ENCODE data around the gene VSIG1. TPM values are rescaled to one million over a fixed set of nuclear protein-coding genes. Genes with fewer than 3 reads are reported as not detected.

VSIG1 gene
- total and polyA plus RNA-seq, 10 of the 15 experiments (the other 5 are each of a cell fraction or from before 2014, with no cell fraction given) = 0.04 to 0.08 (median 0.06) TPM; not detected in 7

DNA sequence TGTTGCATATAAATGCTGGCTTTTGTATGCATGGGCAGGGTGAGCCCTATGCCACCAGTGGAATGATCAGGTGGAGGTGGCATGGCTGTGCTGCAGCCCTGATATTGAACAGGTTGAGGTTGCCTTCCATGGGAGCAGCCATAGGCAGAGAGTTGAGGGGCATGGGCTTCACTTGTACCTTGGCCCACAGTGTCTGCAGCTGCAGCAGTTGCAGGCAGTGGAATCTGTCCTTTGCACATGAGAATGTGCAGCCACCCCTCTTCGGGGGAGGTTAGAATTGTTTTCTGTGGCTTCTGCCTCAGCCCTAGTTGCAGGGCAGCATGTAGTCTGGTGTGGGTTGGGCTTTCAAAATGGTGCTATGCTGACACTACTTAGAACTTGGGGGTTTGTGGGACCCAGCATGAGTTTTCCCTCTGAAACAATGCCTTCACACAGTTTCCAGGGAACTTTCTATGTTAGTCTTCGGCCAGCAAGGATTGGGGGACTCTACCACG, 25.4 kb upstream of the VSIG1 start (continued):
- no peak for TF ChIP-seq ZNF217 (IDR thresholded peaks at IDR 0.05)
- no peak for TF ChIP-seq RFX5 (IDR thresholded peaks at IDR 0.05; ENCODE audit: low read depth, low read length)
- no peak for TF ChIP-seq POLR2AphosphoS5 (IDR thresholded peaks at IDR 0.05; ENCODE audit: low read length)
- TF ChIP-seq, protein P1, sequence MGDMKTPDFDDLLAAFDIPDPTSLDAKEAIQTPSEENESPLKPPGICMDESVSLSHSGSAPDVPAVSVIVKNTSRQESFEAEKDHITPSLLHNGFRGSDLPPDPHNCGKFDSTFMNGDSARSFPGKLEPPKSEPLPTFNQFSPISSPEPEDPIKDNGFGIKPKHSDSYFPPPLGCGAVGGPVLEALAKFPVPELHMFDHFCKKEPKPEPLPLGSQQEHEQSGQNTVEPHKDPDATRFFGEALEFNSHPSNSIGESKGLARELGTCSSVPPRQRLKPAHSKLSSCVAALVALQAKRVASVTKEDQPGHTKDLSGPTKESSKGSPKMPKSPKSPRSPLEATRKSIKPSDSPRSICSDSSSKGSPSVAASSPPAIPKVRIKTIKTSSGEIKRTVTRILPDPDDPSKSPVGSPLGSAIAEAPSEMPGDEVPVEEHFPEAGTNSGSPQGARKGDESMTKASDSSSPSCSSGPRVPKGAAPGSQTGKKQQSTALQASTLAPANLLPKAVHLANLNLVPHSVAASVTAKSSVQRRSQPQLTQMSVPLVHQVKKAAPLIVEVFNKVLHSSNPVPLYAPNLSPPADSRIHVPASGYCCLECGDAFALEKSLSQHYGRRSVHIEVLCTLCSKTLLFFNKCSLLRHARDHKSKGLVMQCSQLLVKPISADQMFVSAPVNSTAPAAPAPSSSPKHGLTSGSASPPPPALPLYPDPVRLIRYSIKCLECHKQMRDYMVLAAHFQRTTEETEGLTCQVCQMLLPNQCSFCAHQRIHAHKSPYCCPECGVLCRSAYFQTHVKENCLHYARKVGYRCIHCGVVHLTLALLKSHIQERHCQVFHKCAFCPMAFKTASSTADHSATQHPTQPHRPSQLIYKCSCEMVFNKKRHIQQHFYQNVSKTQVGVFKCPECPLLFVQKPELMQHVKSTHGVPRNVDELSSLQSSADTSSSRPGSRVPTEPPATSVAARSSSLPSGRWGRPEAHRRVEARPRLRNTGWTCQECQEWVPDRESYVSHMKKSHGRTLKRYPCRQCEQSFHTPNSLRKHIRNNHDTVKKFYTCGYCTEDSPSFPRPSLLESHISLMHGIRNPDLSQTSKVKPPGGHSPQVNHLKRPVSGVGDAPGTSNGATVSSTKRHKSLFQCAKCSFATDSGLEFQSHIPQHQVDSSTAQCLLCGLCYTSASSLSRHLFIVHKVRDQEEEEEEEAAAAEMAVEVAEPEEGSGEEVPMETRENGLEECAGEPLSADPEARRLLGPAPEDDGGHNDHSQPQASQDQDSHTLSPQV (IDR thresholded peaks at IDR 0.05) = no peak

DNA sequence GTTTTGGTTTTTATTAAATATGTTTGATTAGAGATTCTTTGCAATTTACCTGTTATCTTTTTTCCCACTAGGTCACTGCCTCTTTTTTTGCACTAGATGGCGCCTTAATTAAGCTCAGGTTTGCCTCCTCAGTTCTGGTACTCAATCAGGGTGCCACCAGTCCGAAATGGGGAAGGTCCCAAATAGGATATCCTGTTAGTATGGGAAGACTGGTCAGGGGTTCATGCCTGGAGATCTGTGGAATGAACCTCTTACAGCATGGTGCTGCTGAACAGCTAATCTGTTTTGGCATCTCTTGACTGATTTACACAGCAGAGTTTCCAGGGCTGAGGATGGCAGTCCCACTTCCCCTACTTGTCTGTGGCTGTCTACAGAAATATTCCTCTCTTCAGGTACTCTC, 24.2 kb upstream of the VSIG1 start:
- no peak overlapping the region for H3K9ac ChIP-seq (ENCODE audit: control insufficient read depth, insufficient read depth, low read length)
- in situ Hi-C loops (cut with MboI) (no loop called here), intact Hi-C loops (cut with micrococcal nuclease; ENCODE audit: unreplicated experiment) (loop anchor here (1.0 kb wide), 2 partner anchors 52 to 119 kb away; no protein-coding TSS in a partner anchor)
- no peaks in the 10 kb centered on the region for H3K9me3 ChIP-seq (replicated peaks; ENCODE audit: control insufficient read depth, insufficient read depth, low read length)
- 0% methylated on average over 2 of the region's 2 CpGs for WGBS (ENCODE audit: insufficient coverage, insufficient replicate concordance, low lambda C conversion rate, missing lambda C conversion rate)
- CTCF ChIA-PET = interaction anchor here (0.6 to 3.0 kb wide), 17 partner anchors 10 to 195 kb away, joined by 3 to 36 read pairs (median 4); no protein-coding TSS in a partner anchor
- no peaks in the 10 kb centered on the region for H3K36me3 ChIP-seq (ENCODE audit: control insufficient read depth in 2 of 2, insufficient read depth in 2 of 2, low read length in 1 of 2)
- FAIRE-seq (peak; percentile 44), DNase-seq (ENCODE audit: low read depth, low spot score) (no peak), ATAC-seq (peak; percentile 74)
- H3K79me2 ChIP-seq (ENCODE audit: control insufficient read depth, insufficient read depth, low read length) = no peaks in the 10 kb centered on the region
- no peaks in the 10 kb centered on the region for H3K27me3 ChIP-seq (replicated peaks in 1 of 2; ENCODE audit: control insufficient read depth in 2 of 2, insufficient read depth in 2 of 2, low read length in 1 of 2)
- POLR2A ChIA-PET = no interaction called here
- H2AFZ ChIP-seq (ENCODE audit: control insufficient read depth, low read depth, low read length) = no peak overlapping the region; the same call in 1 of the 2 replicates
- H4K20me1 ChIP-seq (ENCODE audit: control insufficient read depth, insufficient read depth) = no peaks in the 10 kb centered on the region
- TF ChIP-seq, protein P2, sequence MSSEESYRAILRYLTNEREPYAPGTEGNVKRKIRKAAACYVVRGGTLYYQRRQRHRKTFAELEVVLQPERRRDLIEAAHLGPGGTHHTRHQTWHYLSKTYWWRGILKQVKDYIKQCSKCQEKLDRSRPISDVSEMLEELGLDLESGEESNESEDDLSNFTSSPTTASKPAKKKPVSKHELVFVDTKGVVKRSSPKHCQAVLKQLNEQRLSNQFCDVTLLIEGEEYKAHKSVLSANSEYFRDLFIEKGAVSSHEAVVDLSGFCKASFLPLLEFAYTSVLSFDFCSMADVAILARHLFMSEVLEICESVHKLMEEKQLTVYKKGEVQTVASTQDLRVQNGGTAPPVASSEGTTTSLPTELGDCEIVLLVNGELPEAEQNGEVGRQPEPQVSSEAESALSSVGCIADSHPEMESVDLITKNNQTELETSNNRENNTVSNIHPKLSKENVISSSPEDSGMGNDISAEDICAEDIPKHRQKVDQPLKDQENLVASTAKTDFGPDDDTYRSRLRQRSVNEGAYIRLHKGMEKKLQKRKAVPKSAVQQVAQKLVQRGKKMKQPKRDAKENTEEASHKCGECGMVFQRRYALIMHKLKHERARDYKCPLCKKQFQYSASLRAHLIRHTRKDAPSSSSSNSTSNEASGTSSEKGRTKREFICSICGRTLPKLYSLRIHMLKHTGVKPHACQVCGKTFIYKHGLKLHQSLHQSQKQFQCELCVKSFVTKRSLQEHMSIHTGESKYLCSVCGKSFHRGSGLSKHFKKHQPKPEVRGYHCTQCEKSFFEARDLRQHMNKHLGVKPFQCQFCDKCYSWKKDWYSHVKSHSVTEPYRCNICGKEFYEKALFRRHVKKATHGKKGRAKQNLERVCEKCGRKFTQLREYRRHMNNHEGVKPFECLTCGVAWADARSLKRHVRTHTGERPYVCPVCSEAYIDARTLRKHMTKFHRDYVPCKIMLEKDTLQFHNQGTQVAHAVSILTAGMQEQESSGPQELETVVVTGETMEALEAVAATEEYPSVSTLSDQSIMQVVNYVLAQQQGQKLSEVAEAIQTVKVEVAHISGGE (CRISPR knock-in tag; IDR thresholded peaks at IDR 0.05) = no peak
- TF ChIP-seq, protein P3, sequence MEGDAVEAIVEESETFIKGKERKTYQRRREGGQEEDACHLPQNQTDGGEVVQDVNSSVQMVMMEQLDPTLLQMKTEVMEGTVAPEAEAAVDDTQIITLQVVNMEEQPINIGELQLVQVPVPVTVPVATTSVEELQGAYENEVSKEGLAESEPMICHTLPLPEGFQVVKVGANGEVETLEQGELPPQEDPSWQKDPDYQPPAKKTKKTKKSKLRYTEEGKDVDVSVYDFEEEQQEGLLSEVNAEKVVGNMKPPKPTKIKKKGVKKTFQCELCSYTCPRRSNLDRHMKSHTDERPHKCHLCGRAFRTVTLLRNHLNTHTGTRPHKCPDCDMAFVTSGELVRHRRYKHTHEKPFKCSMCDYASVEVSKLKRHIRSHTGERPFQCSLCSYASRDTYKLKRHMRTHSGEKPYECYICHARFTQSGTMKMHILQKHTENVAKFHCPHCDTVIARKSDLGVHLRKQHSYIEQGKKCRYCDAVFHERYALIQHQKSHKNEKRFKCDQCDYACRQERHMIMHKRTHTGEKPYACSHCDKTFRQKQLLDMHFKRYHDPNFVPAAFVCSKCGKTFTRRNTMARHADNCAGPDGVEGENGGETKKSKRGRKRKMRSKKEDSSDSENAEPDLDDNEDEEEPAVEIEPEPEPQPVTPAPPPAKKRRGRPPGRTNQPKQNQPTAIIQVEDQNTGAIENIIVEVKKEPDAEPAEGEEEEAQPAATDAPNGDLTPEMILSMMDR (IDR thresholded peaks at IDR 0.05 in 2 of 3, conservative IDR thresholded peaks at IDR 0.05 in 1 of 3; ENCODE audit: control insufficient read depth in 2 of 3, extremely low read depth in 1 of 3, insufficient read depth in 1 of 3, low read depth in 3 of 3, low read length in 3 of 3) = peak; percentile 53 to 61 (median 59); a peak in 5 of 6 replicates
- TF ChIP-seq RAD21 (IDR thresholded peaks at IDR 0.05; ENCODE audit: insufficient read depth, low read depth, low read length) = peak; percentile 76
- peak; percentile 73 for TF ChIP-seq SMC3 (IDR thresholded peaks at IDR 0.05; ENCODE audit: borderline replicate concordance, low read length)
- TF ChIP-seq YY1 (IDR thresholded peaks at IDR 0.05; ENCODE audit: low read depth, low read length) = 0 out of 2 replicates have a peak, but pooled peaks have one; percentile 12
- no peak for TF ChIP-seq DPF2 (IDR thresholded peaks at IDR 0.05)
- no TSS peak for BruUV-seq (replicated peaks)
- RAD21 ChIA-PET (ENCODE audit: unreplicated experiment) = interaction anchor here (1.0 to 3.0 kb wide), 4 partner anchors 47 to 1364 kb away, joined by 3 to 28 read pairs (median 4); no protein-coding TSS in a partner anchor
- H3K4me1 ChIP-seq (ENCODE audit: control insufficient read depth, insufficient read depth, low read length) = no peaks in the 10 kb centered on the region
- H3K4me3 ChIP-seq = no peak overlapping the region
- H3K27ac ChIP-seq (ENCODE audit: control insufficient read depth, insufficient read depth) = no peak overlapping the region
- H3K4me2 ChIP-seq (ENCODE audit: control insufficient read depth, insufficient read depth) = no peak overlapping the region
- SMC1A ChIA-PET (ENCODE audit: uncharacterized antibody, unreplicated experiment) = interaction anchor here (0.6 to 2.3 kb wide), 4 partner anchors 19 to 192 kb away, joined by 3 to 23 read pairs (median 5); no protein-coding TSS in a partner anchor

All from GM12878 (cell line).